ENCODE data around the gene MYLK3. TPM values are rescaled to one million over a fixed set of nuclear protein-coding genes. Genes with fewer than 3 reads are reported as not detected.

The MYLK3 gene
- total RNA-seq, 2 experiments from 2014 or later, result 0.97 to 2.3 TPM

GRCh38 chr16:46688654-46689364 lies 59.3 kb downstream of the MYLK3 start, which contains the start of gene VPS35:
TSS of gene VPS35 (minus strand) at chr16:46689178. CDS start at chr16:46689133, 45 bp downstream.
- BruUV-seq (replicated peaks), result no TSS peak
- H3K9me2 ChIP-seq (ENCODE audit: insufficient read depth, low read length), result no peaks in the 10 kb centered on the region; the same call in 1 of the 2 replicates
- H3K27ac ChIP-seq (ENCODE audit: low read depth, low read length, poor library complexity, severe bottlenecking), result peak within 1 kb of the TSS; percentile 79
- peaks cover 35% of the 10 kb centered on the region for H3K36me3 ChIP-seq (ENCODE audit: insufficient read depth, low read length)
- POLR2A ChIA-PET, result interaction anchor here (0.8 to 2.0 kb wide), 4 partner anchors 11 to 200 kb away, joined by 3 to 10 read pairs (median 4); no protein-coding TSS in a partner anchor
- peak within 1 kb of the TSS; percentile 97 for H3K4me2 ChIP-seq (ENCODE audit: low read length)
- H3K4me1 ChIP-seq (ENCODE audit: insufficient read depth, low read length, poor library complexity, severe bottlenecking), result peaks cover 34% of the 10 kb centered on the region
- H3K9me3 ChIP-seq (ENCODE audit: low read length), result no peaks in the 10 kb centered on the region
- peak within 1 kb of the TSS; percentile 69 for H2AFZ ChIP-seq (ENCODE audit: low read length)
- intact Hi-C loops (cut with micrococcal nuclease; ENCODE audit: unreplicated experiment), result loop anchor here (1.0 to 5.0 kb wide), 6 partner anchors 16 to 218 kb away; partner anchors contain the start of genes C16orf87, GPT2 and SHCBP1
- peaks cover 61% of the 10 kb centered on the region for H4K20me1 ChIP-seq (ENCODE audit: insufficient read depth, low read length)
- CTCF ChIA-PET (ENCODE audit: unreplicated experiment), result no interaction called here
- peaks cover 84% of the 10 kb centered on the region for H3K79me2 ChIP-seq (ENCODE audit: insufficient read depth, low read depth, low read length)
- H3K4me3 ChIP-seq (ENCODE audit: low read depth, low read length, poor library complexity, severe bottlenecking), result peak within 1 kb of the TSS; percentile 90
- TF ChIP-seq CTCF (conservative IDR thresholded peaks at IDR 0.05; ENCODE audit: low read length) (peak; percentile 40; the same call in 1 of the 2 replicates), EZH2phosphoT487 (IDR thresholded peaks at IDR 0.05; ENCODE audit: borderline replicate concordance, low read depth, low read length) (no peak)
- peak; percentile 99 for DNase-seq (ENCODE audit: low spot score)

- ChIA-PET CTCF (ENCODE audit: unreplicated experiment) (no interaction called here), POLR2A (no interaction called here)
- peak overlapping the region; percentile 79 for H3K27ac ChIP-seq (ENCODE audit: low read depth, low read length, poor library complexity, severe bottlenecking)
- H3K4me3 ChIP-seq (ENCODE audit: low read depth, low read length, poor library complexity, severe bottlenecking), result peak overlapping the region; percentile 90
- H3K36me3 ChIP-seq (ENCODE audit: insufficient read depth, low read length), result peaks cover 31% of the 10 kb centered on the region
- intact Hi-C loops (cut with micrococcal nuclease; ENCODE audit: unreplicated experiment), result loop anchor here (1.0 to 5.0 kb wide), 4 partner anchors 15 to 219 kb away; partner anchors contain the start of gene SHCBP1
- H2AFZ ChIP-seq (ENCODE audit: low read length), result peak overlapping the region; percentile 69; the same call in 1 of the 2 replicates
- H4K20me1 ChIP-seq (ENCODE audit: insufficient read depth, low read length), result peaks cover 61% of the 10 kb centered on the region
- DNase-seq (ENCODE audit: low spot score), result no peak
- no TSS peak for BruUV-seq (replicated peaks)
- TF ChIP-seq CTCF (conservative IDR thresholded peaks at IDR 0.05; ENCODE audit: low read length) (peak; percentile 75), EZH2phosphoT487 (IDR thresholded peaks at IDR 0.05; ENCODE audit: borderline replicate concordance, low read depth, low read length) (no peak)
- H3K4me2 ChIP-seq (ENCODE audit: low read length), result peak overlapping the region; percentile 71
- H3K9me2 ChIP-seq (ENCODE audit: insufficient read depth, low read length), result no peaks in the 10 kb centered on the region; the same call in 1 of the 2 replicates
- peaks cover 34% of the 10 kb centered on the region for H3K4me1 ChIP-seq (ENCODE audit: insufficient read depth, low read length, poor library complexity, severe bottlenecking)
- H3K79me2 ChIP-seq (ENCODE audit: insufficient read depth, low read depth, low read length), result peaks cover 82% of the 10 kb centered on the region
- no peaks in the 10 kb centered on the region for H3K9me3 ChIP-seq (ENCODE audit: low read length)
These were observed 60.0 kb downstream of the MYLK3 start for GRCh38 chr16:46688101-46688653.
